ENCODE results near the gene PHF21A.

The PHF21A gene

DNA sequence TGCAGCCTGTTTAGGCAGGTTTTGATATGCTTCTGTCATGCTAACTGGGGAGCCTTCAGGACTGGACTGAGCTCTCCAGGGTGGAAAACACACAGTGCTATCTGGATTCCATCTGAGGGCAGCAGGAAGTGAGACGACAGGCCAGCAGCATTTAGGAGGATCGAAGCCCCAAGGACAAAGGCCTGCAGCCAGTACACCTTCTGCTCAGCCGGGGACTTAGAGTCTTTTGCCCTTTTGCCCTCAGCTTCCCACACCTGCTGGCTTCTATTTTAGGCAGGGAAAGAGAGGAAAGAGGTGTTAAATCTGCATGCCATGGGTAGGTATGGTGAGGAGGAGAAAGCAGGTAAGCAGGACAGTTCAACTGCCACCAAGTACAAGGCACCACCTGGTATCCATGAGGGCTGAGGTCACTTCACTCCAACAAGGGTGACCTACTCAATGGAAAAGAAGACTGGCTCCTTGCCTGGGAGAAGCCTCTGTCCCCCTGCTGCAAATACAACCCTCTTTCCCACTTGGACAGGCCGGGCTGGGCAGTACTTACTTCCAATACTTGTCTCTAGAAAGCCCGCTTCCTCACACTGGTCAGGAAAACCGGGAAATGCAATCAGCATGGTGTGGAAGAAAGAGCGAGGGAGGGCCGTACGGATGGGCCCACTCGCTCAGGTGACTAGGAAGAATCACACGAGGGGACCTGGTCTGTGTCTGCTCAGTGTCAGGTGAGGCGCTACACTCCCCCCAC lies 186.5 kb downstream of the PHF21A start:
- no peak for DNase-seq (ENCODE audit: low read depth in 2 of 2)

DNA sequence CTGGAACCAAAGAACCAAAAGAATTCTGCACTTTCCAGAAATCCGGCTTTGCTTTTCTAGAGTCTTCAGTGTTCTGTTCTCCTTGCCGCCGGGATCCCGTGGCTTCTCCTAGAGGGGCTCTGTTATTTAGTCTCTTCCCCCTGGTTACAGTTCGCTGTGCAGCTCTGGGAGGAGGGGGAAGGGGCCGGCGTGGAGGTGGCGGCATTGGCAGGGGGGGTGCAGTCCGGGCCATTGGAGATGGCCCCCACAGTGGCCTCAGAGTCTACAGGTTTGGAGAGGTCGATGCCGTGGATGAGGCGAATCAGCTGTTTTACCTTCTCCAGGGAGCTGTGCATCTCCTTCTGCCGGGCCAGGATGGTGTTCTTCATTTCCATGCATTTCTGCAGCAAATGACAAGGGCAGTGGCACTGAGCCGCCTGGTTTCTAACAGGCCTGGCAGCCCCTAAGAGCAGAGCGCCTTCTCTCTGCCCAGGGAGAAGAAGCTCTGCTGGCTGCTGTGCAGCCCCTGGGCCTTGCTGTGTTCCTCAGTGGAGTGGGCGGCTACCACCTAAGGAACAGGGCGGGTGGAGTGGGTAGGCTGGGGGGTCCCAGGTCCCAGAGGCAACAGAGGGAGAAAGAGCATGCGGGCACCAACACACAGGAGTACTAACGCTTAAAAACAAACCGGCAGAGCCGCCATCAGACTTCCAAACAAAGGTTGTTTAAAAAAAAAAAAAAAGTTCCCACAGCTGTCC lies 187.2 kb downstream of the PHF21A start:
- no peak for DNase-seq (ENCODE audit: low read depth in 2 of 2)

DNA sequence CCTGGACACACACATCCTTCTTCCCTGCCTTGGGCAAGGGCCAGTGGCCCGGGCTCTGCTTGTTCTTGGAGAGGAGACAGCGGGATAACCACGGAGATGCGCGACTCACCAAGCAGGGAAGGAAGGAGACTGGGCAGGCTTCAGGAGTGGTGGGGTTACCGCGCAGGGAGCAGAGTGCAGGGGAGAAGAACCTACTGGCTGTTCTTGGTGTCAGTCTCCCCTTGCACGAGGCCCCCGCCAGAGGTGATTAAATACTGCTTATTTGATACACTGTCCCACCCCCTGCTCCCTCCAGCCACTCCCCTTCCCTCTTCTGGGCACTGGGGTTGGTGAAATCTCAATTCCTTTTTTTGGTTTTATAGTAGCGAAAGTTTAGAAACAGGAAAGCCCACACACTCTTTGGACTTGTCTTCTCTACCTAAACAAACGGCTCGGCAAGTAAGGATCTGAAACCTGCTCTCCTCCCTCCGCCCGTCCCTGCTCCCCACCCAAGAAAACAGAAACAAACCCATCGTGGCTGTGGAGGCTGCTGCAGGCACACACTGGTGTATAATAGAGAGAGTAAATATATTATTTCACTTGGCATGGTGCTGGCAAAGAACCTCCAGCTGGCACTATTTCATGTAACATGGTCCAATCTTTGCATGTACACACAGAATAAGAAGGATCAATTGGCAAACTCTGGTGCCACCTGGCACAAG lies 188.0 kb downstream of the PHF21A start:
- peak in 1 of 2 experiments; percentile 5 for DNase-seq (ENCODE audit: low read depth in 2 of 2)

DNA sequence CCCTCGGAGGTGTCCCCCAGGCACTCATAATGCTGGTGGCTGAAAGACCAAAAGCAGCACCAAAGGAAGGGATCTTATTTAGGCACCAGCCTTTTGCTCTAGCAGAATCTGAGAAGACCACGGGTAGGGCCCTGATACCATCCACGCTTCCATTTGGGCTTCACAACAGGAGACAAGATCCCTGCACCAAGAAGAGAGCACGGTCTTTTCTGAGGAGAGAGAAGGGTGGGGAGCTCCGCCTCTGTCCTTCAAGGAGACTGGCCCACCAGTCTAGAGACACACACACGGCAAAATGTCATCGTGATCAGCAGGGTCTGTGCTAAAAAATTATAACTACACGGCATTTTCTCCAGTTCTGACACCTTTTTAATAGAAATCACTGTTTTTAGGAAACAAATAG lies 189.0 kb downstream of the PHF21A start:
- no peak for DNase-seq (ENCODE audit: low read depth in 2 of 2)

DNA sequence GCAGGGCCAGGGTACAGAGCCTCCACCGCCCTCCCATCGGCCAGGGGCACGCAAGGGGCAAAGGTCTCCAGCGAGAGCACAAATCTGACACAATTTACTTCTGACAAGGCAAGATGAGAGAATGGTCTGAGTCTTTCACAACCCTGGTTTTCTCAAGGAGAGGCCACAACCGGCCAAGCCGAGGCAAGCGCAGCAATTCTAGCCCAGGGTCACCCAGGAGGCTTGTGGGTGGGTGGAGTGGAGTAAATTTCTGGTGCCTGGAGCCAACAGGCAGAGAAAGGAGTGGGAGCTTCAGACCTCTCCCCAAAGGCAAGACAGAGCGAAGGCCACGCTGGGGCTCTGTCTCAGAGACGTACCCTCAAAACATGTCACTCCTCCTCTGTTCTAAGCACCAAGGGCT lies 189.5 kb downstream of the PHF21A start:
- no peak for DNase-seq (ENCODE audit: low read depth in 2 of 2)

DNA sequence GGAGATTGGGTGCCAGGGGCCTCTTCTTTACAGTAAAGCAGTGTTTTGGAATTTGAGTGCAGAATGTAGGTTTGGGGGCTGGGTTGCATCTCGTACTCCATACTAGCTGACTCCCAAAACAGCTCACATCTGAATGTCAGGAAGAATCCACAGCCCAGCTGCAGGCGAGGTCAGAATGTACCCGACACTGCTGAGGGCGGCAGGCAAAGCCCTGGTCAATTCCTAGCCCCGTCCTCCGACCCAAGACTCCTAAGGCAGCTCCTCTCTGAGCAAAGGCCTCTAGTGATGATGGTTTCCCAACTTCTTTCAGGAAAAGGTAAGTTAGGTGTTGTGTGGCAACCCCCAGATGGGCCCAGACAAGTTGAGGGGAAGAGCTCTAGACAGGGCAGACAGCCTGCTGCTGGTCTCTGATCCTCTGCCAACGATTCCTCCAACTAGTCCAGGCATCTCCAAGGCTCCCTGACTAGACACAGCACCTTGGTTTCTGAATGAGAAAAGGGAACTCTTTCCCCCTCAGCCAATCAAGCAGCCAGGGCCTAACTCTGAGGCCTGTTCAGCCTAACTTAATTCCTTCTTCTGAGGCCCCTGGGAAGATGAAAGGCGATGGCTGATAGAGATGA lies 190.2 kb downstream of the PHF21A start:
- DNase-seq (ENCODE audit: low read depth in 2 of 2) = no peak

DNA sequence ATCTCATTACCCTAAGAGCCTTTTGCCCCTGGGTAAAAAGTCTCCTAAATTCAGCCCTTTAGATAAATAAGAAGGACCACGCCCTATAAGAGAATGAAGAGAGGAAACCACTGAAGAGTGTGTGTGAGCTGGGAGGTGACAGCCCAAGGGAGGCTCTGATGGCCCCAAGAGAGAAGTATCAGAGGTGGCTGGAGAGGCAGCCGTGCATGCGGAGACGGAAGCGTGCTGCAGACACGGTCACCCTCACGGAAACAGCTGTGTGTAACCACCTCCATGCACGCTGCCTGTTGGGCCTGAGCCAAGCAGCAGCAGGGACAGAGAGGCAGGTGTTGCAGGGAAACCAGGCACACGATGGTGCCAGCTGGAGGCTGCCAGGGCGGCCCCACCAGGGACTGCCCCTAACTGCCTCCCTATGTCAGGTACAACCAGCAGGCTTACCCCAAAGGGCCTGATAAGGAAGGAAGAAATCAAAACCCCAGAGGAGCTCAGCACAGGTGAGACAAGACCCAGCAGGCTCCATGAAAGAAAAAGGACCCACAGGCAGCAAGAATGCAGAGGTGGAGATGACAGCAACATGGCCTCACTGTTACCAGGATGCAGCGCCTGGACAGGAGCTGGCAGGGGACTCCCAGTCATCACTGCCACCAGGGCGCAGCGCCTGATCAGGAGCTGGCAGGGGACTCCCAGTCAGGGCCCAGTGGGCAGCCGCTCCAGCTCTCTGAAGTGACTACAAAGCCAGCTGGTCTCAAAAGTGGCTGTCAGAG lies 191.0 kb downstream of the PHF21A start:
- no peak for DNase-seq (ENCODE audit: low read depth in 2 of 2)

DNA sequence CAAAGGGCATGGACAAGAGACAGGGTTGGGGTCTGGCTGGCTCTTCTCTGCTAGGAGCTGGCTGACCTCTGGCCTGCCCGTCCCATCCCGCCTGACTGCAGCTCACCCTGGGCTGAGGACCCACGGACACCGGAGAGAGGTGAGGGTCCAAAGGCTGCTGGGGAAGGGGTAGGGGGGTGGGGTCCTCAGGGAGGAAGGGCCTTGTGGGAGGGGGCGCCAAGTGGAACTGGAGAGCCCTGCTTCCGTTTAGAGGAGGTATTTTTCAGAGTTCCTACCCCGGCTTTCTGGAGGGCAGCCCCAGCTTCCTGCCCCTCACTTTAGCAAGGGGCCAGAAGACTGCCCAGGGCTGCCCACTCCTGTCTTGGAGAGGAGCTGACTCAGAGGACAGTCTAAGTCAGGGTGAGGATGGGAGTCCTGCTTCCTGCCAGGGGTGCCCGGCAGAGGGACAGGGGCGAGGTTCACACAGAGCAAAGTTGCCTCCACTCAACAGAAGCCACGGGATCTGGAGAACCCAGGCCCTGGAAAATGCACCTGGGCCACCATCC lies 191.7 kb downstream of the PHF21A start:
- no peak for DNase-seq (ENCODE audit: low read depth in 2 of 2)

DNA sequence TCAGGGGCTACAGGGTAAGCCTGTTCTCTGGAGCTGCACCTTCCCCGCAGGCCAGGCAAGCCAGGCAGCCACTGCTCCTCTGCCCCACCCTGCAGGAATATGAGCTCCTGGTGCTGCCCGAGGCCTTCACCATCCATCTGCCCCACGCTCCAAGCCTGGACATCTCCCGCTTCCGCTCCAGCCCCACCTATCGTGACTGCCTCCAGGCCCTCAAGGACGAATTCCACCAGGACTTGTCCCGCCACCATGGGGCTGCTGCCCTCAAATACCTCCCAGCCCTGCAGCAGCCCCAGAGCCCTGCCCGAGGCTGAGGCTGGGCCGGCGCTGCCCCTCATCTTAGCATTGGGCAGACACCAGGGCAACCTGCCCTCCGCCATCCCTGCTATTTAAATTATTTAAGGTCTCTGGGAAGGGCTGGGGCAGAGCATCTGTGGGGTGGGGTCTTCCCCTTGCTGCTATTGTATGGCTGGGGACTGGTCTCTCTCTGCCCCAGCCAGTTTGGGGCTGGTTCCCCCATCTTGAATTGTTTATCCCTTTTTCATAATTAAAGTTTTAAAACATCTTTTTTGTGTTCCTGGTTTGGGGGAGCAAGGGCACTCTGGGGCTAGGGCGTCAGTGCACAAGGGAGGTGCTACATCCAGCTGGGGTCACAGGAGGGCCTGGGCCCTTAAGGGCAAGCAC lies 192.6 kb downstream of the PHF21A start:
- no peak for DNase-seq (ENCODE audit: low read depth in 2 of 2)

DNA sequence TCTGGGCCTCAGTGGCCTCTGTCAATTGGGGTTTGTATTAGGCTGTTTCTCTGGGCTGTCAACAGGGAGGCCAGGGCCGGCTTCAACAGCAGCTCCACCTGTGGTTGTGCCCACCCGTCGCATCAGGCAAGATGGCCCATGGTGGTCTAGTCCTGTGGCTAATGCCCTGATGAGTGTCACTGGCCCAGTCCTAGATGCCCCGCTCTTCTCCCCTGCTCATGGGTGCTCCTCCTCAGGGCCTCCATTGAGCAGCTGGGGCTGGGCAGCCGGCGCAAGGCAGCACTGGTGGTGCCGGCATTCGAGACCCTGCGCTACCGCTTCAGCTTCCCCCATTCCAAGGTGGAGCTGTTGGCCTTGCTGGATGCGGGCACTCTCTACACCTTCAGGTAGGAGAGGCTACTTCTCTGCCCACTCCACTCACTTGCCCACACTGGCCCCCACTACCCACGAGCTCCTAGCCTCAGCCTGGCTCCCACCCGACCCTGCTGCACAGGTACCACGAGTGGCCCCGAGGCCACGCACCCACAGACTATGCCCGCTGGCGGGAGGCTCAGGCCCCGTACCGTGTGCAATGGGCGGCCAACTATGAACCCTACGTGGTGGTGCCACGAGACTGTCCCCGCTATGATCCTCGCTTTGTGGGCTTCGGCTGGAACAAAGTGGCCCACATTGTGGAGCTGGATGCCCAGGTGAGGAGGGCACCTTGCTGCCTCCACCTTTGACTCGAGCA lies 193.4 kb downstream of the PHF21A start:
- no peak for DNase-seq (ENCODE audit: low read depth in 2 of 2)

DNA sequence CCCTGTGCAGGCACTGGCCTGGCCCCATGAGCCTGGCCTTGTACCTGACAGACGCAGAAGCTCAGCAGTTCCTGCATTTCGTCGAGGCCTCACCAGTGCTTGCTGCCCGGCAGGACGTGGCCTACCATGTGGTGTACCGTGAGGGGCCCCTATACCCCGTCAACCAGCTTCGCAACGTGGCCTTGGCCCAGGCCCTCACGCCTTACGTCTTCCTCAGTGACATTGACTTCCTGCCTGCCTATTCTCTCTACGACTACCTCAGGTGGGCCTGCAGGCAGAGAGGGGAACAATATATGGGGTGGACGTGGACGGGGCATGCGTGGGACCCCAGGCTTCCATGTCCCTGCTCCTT lies 193.9 kb downstream of the PHF21A start:
- DNase-seq (ENCODE audit: low read depth in 2 of 2) = no peak

DNA sequence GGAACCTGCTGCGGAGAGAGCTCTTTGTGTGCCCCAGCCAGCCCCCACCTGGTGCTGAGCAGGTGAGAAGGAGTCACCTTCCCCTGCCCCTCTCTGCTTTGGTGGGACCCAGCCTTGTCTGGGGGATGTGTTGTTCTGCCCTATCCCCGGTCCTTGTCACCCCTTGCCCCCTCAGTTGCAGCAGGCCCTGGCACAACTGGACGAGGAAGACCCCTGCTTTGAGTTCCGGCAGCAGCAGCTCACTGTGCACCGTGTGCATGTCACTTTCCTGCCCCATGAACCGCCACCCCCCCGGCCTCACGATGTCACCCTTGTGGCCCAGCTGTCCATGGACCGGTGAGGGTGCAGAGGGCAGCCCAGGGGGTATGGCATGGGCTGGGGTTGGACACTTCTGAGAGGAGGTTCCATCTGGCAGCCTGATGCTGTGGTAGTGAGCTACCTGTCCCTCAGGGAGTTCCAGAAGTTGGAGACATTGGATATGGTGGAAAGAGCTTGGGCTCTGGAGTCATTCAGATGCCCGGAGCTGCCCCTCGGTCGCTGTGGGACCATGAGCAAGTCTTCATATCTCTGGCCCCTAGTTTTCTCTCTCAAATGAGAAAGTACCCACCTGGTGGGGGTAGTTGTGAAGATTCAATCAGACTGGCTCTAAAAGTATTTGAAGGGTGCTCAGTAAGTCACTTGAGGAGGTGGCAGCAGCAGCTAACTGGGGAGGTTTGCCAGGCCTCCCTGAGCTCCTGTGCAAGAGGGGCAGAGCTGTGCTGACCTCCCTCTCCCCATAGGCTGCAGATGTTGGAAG lies 194.5 kb downstream of the PHF21A start:
- no peak for DNase-seq (ENCODE audit: low read depth in 2 of 2)

DNA sequence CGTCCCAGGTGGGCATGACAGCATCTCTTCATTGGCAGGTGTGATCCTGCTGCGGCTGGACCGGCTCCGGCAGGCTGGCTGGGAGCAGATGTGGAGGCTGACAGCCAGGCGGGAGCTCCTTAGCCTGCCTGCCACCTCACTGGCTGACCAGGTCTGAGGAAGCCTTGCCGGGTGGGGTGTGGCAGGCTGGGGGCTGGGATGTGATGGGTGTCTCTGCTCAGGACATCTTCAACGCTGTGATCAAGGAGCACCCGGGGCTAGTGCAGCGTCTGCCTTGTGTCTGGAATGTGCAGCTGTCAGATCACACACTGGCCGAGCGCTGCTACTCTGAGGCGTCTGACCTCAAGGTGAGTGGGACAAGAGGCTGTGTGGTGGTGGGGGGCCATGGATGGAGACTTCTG lies 195.3 kb downstream of the PHF21A start:
- DNase-seq (ENCODE audit: low read depth in 2 of 2) = no peak

DNA sequence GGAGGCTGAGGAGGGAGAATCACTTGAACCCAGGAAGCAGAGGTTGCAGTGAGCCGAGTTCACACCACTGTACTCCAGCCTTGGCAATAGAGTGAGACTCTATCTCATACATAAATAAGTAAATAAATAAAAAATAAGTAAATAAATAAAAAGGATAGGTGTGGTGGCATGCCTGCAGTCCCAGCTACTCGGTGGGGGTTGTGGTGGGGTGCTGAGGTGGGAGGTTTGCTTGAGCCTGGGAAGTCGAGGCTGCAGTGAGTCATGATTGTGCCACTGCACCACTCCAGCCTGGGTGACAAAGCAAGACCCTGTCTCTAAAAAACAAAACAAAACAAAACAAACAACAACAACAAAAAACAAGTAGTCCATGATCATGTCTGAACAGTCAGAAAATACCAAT lies 195.7 kb downstream of the PHF21A start:
- DNase-seq (ENCODE audit: low read depth in 2 of 2) = no peak

DNA sequence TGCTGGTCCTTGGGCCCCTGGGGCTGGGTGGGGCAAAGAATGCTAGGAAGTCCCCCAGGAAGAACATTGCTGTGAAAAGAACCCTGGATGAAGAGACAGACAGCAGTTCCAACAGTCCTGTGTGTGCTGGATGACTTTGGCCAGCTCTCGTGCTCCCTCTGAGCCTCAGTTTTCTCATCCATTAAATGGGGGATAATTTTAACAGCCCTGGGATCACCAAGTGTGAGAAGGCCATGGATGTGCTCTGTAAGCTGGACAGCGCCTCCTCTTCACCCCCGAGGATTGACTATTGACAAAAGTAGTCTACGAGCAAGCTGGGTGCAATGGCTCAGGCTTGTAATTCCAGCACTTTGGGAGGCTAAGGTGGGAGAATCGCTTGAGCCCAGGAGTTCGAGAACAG lies 196.3 kb downstream of the PHF21A start:
- no peak for DNase-seq (ENCODE audit: low read depth in 2 of 2)

DNA sequence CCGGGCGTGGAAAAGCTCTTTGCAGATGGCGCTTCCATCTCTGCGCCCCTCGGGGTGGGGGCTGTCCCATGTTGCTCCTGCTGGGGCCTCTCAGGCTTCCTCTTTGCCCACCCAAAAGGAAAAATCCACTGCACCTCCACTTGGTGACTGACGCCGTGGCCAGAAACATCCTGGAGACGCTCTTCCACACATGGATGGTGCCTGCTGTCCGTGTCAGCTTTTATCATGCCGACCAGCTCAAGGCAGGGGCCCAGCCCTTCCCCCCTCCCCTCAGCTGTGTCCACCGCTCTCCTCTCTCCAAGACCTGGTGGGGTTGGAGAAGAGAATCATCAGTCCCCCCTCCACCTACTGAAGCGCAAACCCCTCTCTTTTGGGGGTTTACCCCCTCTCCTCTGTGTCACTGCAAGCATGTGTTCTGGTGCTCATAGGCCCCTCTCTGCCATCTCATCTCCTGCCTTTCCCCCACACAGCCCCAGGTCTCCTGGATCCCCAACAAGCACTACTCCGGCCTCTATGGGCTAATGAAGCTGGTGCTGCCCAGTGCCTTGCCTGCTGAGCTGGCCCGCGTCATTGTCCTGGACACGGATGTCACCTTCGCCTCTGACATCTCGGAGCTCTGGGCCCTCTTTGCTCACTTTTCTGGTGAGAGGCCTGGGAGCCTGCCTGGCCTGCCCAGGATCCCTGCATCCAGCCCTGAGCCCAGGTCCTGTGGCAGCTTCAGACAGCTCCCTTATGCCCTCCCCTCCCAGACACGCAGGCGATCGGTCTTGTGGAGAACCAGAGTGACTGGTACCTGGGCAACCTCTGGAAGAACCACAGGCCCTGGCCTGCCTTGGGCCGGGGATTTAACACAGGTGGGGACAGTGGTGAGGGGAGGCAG lies 197.0 kb downstream of the PHF21A start:
- DNase-seq (ENCODE audit: low read depth in 2 of 2) = no peak

DNA sequence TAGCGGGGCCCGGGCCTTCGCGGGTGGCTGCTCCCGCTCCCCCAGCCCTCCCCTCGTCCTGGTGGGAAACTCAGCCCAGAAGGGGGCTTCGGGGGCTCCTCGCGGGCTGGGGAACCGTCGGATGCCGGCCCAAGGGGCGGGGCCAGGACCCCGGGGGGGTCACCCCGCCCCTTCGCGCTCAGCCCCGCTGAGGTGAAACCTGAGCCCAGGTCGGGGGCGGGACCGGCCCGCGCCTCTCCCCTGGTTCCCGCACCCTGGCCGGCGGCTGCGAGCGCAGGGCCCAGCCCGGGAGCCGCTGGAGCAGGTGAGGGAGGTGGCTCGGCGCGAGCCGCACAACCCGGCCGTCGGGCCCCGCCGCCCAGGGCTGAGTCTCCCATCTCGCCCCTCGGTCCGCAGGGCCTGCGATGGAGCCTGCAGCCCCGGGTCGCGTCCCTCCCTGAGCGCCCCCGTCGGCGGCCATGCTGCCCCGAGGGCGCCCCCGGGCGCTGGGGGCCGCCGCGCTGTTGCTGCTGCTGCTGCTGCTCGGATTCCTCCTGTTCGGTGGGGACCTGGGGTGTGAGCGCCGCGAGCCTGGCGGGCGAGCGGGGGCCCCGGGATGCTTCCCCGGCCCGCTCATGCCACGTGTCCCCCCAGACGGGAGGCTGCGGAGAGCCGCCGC lies 198.7 kb downstream of the PHF21A start, which contains the start of gene LARGE2:
LARGE2 (plus strand) TSS at position 232 of the 658 bp plus-strand sequence; CDS start at position 459, 227 bp downstream.
- no peak for DNase-seq (ENCODE audit: low read depth in 2 of 2)
